ENCODE results near the gene PRR14L.
"Not testable (repeated sequence)": the region's sequence is repeated elsewhere in the genome, so short reads cannot be mapped to it uniquely, and the experiment has no call there.

The PRR14L gene

GRCh38 chr22:31683181-31684105 is 66.5 kb downstream of the PRR14L start:
- H3K4me1 Mint-ChIP-seq (ENCODE audit: low read depth): peaks cover 4% of the 10 kb centered on the region
- H3K27ac Mint-ChIP-seq: no peak overlapping the region
- H3K27me3 Mint-ChIP-seq (ENCODE audit: low read depth): no peaks in the 10 kb centered on the region
- no peaks in the 10 kb centered on the region for H3K9me3 Mint-ChIP-seq
- no peak for DNase-seq (ENCODE audit: low spot score)
- no peak overlapping the region for H3K4me3 Mint-ChIP-seq
- peaks cover 38% of the 10 kb centered on the region for H3K36me3 Mint-ChIP-seq (ENCODE audit: low read depth)

- Mint-ChIP-seq H3K4me3 (no peak overlapping the region), H3K36me3 (ENCODE audit: low read depth) (peaks cover 34% of the 10 kb centered on the region), H3K27ac (no peak overlapping the region), H3K4me1 (ENCODE audit: low read depth) (peaks cover 4% of the 10 kb centered on the region), H3K9me3 (no peaks in the 10 kb centered on the region), H3K27me3 (ENCODE audit: low read depth) (no peaks in the 10 kb centered on the region)
- no peak for DNase-seq (ENCODE audit: low spot score)
Observed at GRCh38 chr22:31682751-31683150, 67.2 kb downstream of the PRR14L start.

GRCh38 chr22:31681349-31682345 is 68.3 kb downstream of the PRR14L start:
- H3K4me1 Mint-ChIP-seq (ENCODE audit: low read depth): peaks cover 6% of the 10 kb centered on the region
- H3K27me3 Mint-ChIP-seq (ENCODE audit: low read depth): no peaks in the 10 kb centered on the region
- DNase-seq (ENCODE audit: low spot score): no peak
- H3K36me3 Mint-ChIP-seq (ENCODE audit: low read depth): peaks cover 34% of the 10 kb centered on the region
- no peak overlapping the region for H3K27ac Mint-ChIP-seq
- no peaks in the 10 kb centered on the region for H3K9me3 Mint-ChIP-seq
- no peak overlapping the region for H3K4me3 Mint-ChIP-seq

GRCh38 chr22:31680861-31681341 is 69.0 kb downstream of the PRR14L start:
- DNase-seq (ENCODE audit: low spot score): no peak
- H3K4me3 Mint-ChIP-seq: no peak overlapping the region
- no peak overlapping the region for H3K27ac Mint-ChIP-seq
- peaks cover 34% of the 10 kb centered on the region for H3K36me3 Mint-ChIP-seq (ENCODE audit: low read depth)
- no peaks in the 10 kb centered on the region for H3K9me3 Mint-ChIP-seq
- H3K27me3 Mint-ChIP-seq (ENCODE audit: low read depth): no peaks in the 10 kb centered on the region
- peaks cover 6% of the 10 kb centered on the region for H3K4me1 Mint-ChIP-seq (ENCODE audit: low read depth)

GRCh38 chr22:31678748-31679147 is 71.2 kb downstream of the PRR14L start:
- H3K4me3 Mint-ChIP-seq: no peak overlapping the region
- no peaks in the 10 kb centered on the region for H3K27me3 Mint-ChIP-seq (ENCODE audit: low read depth)
- peaks cover 15% of the 10 kb centered on the region for H3K36me3 Mint-ChIP-seq (ENCODE audit: low read depth)
- H3K27ac Mint-ChIP-seq: no peak overlapping the region
- no peak for DNase-seq (ENCODE audit: low spot score)
- peaks cover 6% of the 10 kb centered on the region for H3K4me1 Mint-ChIP-seq (ENCODE audit: low read depth)
- no peaks in the 10 kb centered on the region for H3K9me3 Mint-ChIP-seq

- Mint-ChIP-seq H3K9me3 (no peaks in the 10 kb centered on the region), H3K4me1 (ENCODE audit: low read depth) (peaks cover 4% of the 10 kb centered on the region), H3K36me3 (ENCODE audit: low read depth) (peaks cover 6% of the 10 kb centered on the region), H3K4me3 (peak overlapping the region; percentile 91), H3K27me3 (ENCODE audit: low read depth) (no peaks in the 10 kb centered on the region), H3K27ac (peak overlapping the region; percentile 95)
- peak; percentile 91 for DNase-seq (ENCODE audit: low spot score)
Observed at GRCh38 chr22:31676700-31677099, 73.2 kb downstream of the PRR14L start.

GRCh38 chr22:31674219-31674618 is 75.7 kb downstream of the PRR14L start:
- not testable (repeated sequence) for H3K4me3 Mint-ChIP-seq; H3K27me3 Mint-ChIP-seq (ENCODE audit: low read depth); H3K36me3 Mint-ChIP-seq (ENCODE audit: low read depth); H3K27ac Mint-ChIP-seq; H3K4me1 Mint-ChIP-seq (ENCODE audit: low read depth); DNase-seq (ENCODE audit: low spot score); H3K9me3 Mint-ChIP-seq

GRCh38 chr22:31668849-31669248 is 81.1 kb downstream of the PRR14L start:
- DNase-seq (ENCODE audit: low spot score); H3K36me3 Mint-ChIP-seq (ENCODE audit: low read depth); H3K9me3 Mint-ChIP-seq; H3K27ac Mint-ChIP-seq; H3K4me1 Mint-ChIP-seq (ENCODE audit: low read depth); H3K27me3 Mint-ChIP-seq (ENCODE audit: low read depth); H3K4me3 Mint-ChIP-seq: not testable (repeated sequence)

- Mint-ChIP-seq H3K9me3 (no peaks in the 10 kb centered on the region), H3K4me3 (peak overlapping the region; percentile 97), H3K36me3 (ENCODE audit: low read depth) (no peaks in the 10 kb centered on the region), H3K4me1 (ENCODE audit: low read depth) (peaks cover 24% of the 10 kb centered on the region), H3K27me3 (ENCODE audit: low read depth) (no peaks in the 10 kb centered on the region), H3K27ac (peak overlapping the region; percentile 97)
- no peak for DNase-seq (ENCODE audit: low spot score)
Observed at GRCh38 chr22:31662668-31663037, 87.3 kb downstream of the PRR14L start.

- H3K36me3 Mint-ChIP-seq (ENCODE audit: low read depth): no peaks in the 10 kb centered on the region
- peak within 1 kb of the TSS; percentile 97 for H3K27ac Mint-ChIP-seq
- H3K4me3 Mint-ChIP-seq: peak within 1 kb of the TSS; percentile 97
Observed at GRCh38 chr22:31661851-31662667, 87.9 kb downstream of the PRR14L start, which contains the start of gene PISD. Gene PISD (minus strand): TSS chr22:31662215. CDS start chr22:31662208, 7 bp downstream.

GRCh38 chr22:31660860-31661341 is 89.0 kb downstream of the PRR14L start:
- not testable (repeated sequence) for H3K9me3 Mint-ChIP-seq; H3K27me3 Mint-ChIP-seq (ENCODE audit: low read depth); H3K36me3 Mint-ChIP-seq (ENCODE audit: low read depth)
- peak overlapping the region; percentile 97 for H3K27ac Mint-ChIP-seq
- DNase-seq (ENCODE audit: low spot score): peak; percentile 49
- H3K4me3 Mint-ChIP-seq: peak overlapping the region; percentile 97
- H3K4me1 Mint-ChIP-seq (ENCODE audit: low read depth): peaks cover 24% of the 10 kb centered on the region

More at GRCh38 chr22:31661851-31662667, 87.9 kb downstream of the PRR14L start, which contains the start of gene PISD:
- peaks cover 24% of the 10 kb centered on the region for H3K4me1 Mint-ChIP-seq (ENCODE audit: low read depth)
- no peaks in the 10 kb centered on the region for H3K9me3 Mint-ChIP-seq
- no peaks in the 10 kb centered on the region for H3K27me3 Mint-ChIP-seq (ENCODE audit: low read depth)
- DNase-seq (ENCODE audit: low spot score): peak; percentile 97

GRCh38 chr22:31659246-31659645 is 90.7 kb downstream of the PRR14L start:
- DNase-seq (ENCODE audit: low spot score): no peak
- Mint-ChIP-seq H3K4me1 (ENCODE audit: low read depth) (peaks cover 24% of the 10 kb centered on the region), H3K27ac (no peak overlapping the region), H3K9me3 (no peaks in the 10 kb centered on the region), H3K36me3 (ENCODE audit: low read depth) (no peaks in the 10 kb centered on the region), H3K27me3 (ENCODE audit: low read depth) (no peaks in the 10 kb centered on the region), H3K4me3 (no peak overlapping the region)

- no peaks in the 10 kb centered on the region for H3K27me3 Mint-ChIP-seq (ENCODE audit: low read depth)
- no peak for DNase-seq (ENCODE audit: low spot score)
- peaks cover 8% of the 10 kb centered on the region for H3K4me1 Mint-ChIP-seq (ENCODE audit: low read depth)
- H3K4me3 Mint-ChIP-seq: no peak overlapping the region
- no peaks in the 10 kb centered on the region for H3K9me3 Mint-ChIP-seq
- peak overlapping the region; percentile 5 for H3K27ac Mint-ChIP-seq
- peaks cover 4% of the 10 kb centered on the region for H3K36me3 Mint-ChIP-seq (ENCODE audit: low read depth)
Observed at GRCh38 chr22:31654408-31654807, 95.5 kb downstream of the PRR14L start.
